Gastrocnemius medialis (tissue), 4 donors: ENCODE data around the gene ATP10D. TPM values are rescaled to one million over a fixed set of nuclear protein-coding genes. Genes with fewer than 3 reads are reported as not detected.
A peak's percentile ranks its signal among the peaks of the same experiment; 100 is the strongest.

ENCODE experiments used
- ATAC-seq, 2 donors: fragments of 150-250 bp; one replicate each; pipeline ENCODE4 v1.9.1; 2016
- DNase-seq, 2 donors: peaks; one replicate each; pipeline ENCODE4 v3.0.0-alpha.2; 2019
- H3K27ac ChIP-seq, 4 donors: fragments of 200-600 bp; sonication (generic); 1 replicate in 1 of 4; 2 replicates in 3 of 4; pipeline ENCODE4 v1.5.1; 2016 to 2018; ENCODE audit warnings: mild to moderate bottlenecking in 2 of 4, moderate library complexity in 1 of 4
- H3K27me3 ChIP-seq, 3 donors: fragments of 200-600 bp; sonication (generic) in 2 of 3; 1 replicate in 1 of 3; 2 replicates in 2 of 3; pipeline versions ENCODE4 v1.5.1 to v1.6.0; 2016 to 2019; ENCODE audit warnings: mild to moderate bottlenecking in 1 of 3, moderate library complexity in 1 of 3
- H3K36me3 ChIP-seq, 2 donors: fragments of 200-600 bp; sonication (generic) in 1 of 2; one replicate each; pipeline ENCODE4 v1.5.1; 2017 to 2018
- H3K4me1 ChIP-seq, 2 donors: fragments of 200-600 bp; sonication (generic) in 1 of 2; one replicate each; pipeline ENCODE4 v1.5.1; 2016 to 2017; ENCODE audit warnings: mild to moderate bottlenecking in 2 of 2
- H3K4me3 ChIP-seq, 4 donors: fragments of 200-600 bp; sonication (generic) in 3 of 4; 1 replicate in 1 of 4; 2 replicates in 3 of 4; pipeline ENCODE4 v1.5.1; 2016 to 2019; ENCODE audit warnings: mild to moderate bottlenecking in 2 of 4
- H3K9me3 ChIP-seq, 3 donors: fragments of 200-600 bp; sonication (generic) in 2 of 3; 1 replicate in 1 of 3; 2 replicates in 2 of 3; pipeline ENCODE4 v1.5.1; 2016 to 2019
- POLR2A ChIP-seq, 2 donors: fragments of 450-650 bp; IDR thresholded peaks; one replicate each; pipeline ENCODE4 v1.6.1; 2017; ENCODE audit warnings: antibody characterized with exemption in 2 of 2, mild to moderate bottlenecking in 2 of 2, moderate library complexity in 2 of 2
- in situ Hi-C, 4 donors: fragments of 200-750 bp; cut with MboI; loops; one replicate each; pipeline versions ENCODE4 v1.15.0 to v1.8.0; 2017; ENCODE audit warnings: low sequenced_read_pairs in 4 of 4
- intact Hi-C: fragments of 100-400 bp; cut with DNase I; formaldehyde crosslinking; loops from one replicate; pipeline ENCODE4 v1.15.1; 2023; ENCODE audit warnings: low total_unique reads
- total RNA-seq, 4 donors: library from RNA; depleted of rRNA; stranded (reverse); fragments of >200 nt; gene quantifications; one replicate each; pipeline versions ENCODE4 v1.1.0 to v1.2.3, GENCODE V29; 2016
- TF ChIP-seq, protein P1 (sequence below), 5 experiments: fragments of 450-650 bp in 3 of 5; fragments of 200-600 bp in 2 of 5; sonication (generic) in 2 of 5; IDR thresholded peaks in 4 of 5; conservative IDR thresholded peaks in 1 of 5; 1 replicate in 4 of 5; 2 replicates in 1 of 5; pipeline ENCODE4 v1.5.1; 2016 to 2019; ENCODE audit warnings: antibody characterized with exemption in 5 of 5, mild to moderate bottlenecking in 3 of 5, moderate library complexity in 3 of 5

Gene ATP10D
- total RNA-seq, 4 donors from 2014 or later, result 1.5 to 3.2 (median 2.8) TPM

DNA sequence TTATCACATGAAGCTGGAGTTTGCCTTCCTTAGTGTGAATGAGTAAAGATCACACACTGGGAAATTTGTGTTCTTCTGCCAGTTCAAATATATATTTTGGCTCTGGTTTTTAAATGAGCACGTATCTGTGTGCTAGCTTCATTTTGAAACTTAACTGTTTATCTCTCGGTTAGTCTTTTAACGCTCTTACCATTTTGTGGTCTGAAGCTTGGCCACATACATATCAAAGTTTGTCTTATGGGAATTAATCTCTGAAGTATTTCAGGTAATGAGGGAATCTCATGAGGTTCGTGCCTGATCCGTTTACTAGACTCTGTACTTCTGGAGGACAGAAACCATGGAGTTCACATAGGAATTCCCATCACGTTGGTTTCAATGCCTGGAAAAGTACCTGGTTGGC is 13.8 kb downstream of the ATP10D start:
- H3K27ac ChIP-seq, result peak overlapping the region in 1 of 4 donors; percentile 16
- in situ Hi-C loops, result no loop called here
- intact Hi-C loops, result no loop called here
- H3K9me3 ChIP-seq, result no peaks in the 10 kb centered on the region
- no peaks in the 10 kb centered on the region for H3K4me1 ChIP-seq
- TF ChIP-seq POLR2A (IDR thresholded peaks at IDR 0.05), result no peak
- TF ChIP-seq, protein P1, sequence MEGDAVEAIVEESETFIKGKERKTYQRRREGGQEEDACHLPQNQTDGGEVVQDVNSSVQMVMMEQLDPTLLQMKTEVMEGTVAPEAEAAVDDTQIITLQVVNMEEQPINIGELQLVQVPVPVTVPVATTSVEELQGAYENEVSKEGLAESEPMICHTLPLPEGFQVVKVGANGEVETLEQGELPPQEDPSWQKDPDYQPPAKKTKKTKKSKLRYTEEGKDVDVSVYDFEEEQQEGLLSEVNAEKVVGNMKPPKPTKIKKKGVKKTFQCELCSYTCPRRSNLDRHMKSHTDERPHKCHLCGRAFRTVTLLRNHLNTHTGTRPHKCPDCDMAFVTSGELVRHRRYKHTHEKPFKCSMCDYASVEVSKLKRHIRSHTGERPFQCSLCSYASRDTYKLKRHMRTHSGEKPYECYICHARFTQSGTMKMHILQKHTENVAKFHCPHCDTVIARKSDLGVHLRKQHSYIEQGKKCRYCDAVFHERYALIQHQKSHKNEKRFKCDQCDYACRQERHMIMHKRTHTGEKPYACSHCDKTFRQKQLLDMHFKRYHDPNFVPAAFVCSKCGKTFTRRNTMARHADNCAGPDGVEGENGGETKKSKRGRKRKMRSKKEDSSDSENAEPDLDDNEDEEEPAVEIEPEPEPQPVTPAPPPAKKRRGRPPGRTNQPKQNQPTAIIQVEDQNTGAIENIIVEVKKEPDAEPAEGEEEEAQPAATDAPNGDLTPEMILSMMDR (IDR thresholded peaks at IDR 0.05 in 4 of 5, conservative IDR thresholded peaks at IDR 0.05 in 1 of 5), result no peak
- ATAC-seq (no peak), DNase-seq (no peak)
- no peak overlapping the region for H3K4me3 ChIP-seq
- H3K27me3 ChIP-seq, result no peaks in the 10 kb centered on the region
- H3K36me3 ChIP-seq, result no peaks in the 10 kb centered on the region

DNA sequence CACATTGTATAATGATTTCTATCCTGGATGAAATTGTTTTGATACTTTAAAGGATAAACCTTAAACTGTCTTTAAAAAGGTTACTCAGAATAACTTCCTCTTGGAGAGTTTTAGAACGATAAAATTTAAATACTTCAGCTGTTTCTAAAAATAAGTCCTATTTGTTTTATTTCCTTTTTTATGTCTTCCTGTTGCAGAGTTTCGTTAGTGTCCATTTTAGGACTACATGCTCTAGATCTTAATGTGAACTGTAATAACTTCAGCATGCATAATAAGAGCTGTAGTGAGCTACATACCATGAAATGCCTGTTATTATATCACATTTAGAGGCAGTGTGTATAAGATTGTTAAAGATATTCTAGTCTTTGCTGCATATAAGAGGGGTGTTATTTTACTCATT is 14.6 kb downstream of the ATP10D start:
- Histone ChIP-seq H3K36me3 (no peaks in the 10 kb centered on the region), H3K27me3 (no peaks in the 10 kb centered on the region), H3K4me1 (no peaks in the 10 kb centered on the region), H3K27ac (peak overlapping the region in 1 of 4 donors; percentile 45), H3K4me3 (no peak overlapping the region), H3K9me3 (no peaks in the 10 kb centered on the region)
- ATAC-seq (no peak), DNase-seq (no peak)
- no peak for TF ChIP-seq POLR2A (IDR thresholded peaks at IDR 0.05)
- TF ChIP-seq, protein P1 (IDR thresholded peaks at IDR 0.05 in 4 of 5, conservative IDR thresholded peaks at IDR 0.05 in 1 of 5), result no peak
- intact Hi-C loops, result no loop called here
- in situ Hi-C loops, result no loop called here

DNA sequence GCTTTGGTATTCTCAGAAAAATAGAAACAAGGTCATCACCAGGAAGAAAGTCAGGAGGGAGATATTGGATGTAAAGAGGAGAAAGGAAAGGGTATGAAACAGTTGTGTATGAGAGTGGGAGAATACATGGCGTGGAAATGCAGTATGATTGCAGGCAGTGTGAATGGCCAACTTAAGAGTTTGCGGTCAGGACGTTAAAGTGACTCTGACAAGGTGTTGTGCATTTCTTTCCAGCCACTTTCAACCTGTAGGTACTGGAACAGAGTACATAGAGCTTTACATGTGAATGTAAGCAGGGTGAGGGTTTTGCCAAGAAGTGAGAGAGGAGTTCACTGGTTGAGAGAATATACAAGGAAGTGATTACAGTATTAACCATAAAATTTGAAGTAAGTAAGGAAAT is 15.7 kb downstream of the ATP10D start:
- TF ChIP-seq POLR2A (IDR thresholded peaks at IDR 0.05), result no peak
- TF ChIP-seq, protein P1 (IDR thresholded peaks at IDR 0.05 in 4 of 5, conservative IDR thresholded peaks at IDR 0.05 in 1 of 5), result no peak
- Histone ChIP-seq H3K4me3 (no peak overlapping the region), H3K9me3 (no peaks in the 10 kb centered on the region), H3K27me3 (no peaks in the 10 kb centered on the region), H3K36me3 (no peaks in the 10 kb centered on the region), H3K27ac (no peak overlapping the region), H3K4me1 (no peaks in the 10 kb centered on the region)
- DNase-seq (no peak), ATAC-seq (no peak)
- in situ Hi-C loops (no loop called here), intact Hi-C loops (no loop called here)

DNA sequence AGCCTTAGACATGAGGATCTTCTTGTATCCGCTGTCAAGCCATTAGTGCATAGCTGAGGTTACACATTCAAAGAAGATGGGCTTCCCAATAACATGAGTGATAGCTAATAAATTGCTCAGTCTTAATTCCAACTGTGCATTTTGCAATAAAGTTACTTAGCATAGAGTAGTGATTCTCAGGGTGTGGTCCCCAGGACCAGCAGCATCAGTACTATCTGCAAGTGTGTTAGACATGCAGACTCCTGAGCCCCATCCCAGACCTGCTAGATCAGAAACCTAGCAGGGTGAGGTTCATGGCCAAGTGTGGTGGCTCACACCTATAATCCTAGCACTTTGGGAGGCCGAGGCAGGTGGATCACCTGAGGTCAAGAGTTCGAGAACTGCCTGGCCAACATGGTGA is 20.1 kb downstream of the ATP10D start:
- no peak for TF ChIP-seq POLR2A (IDR thresholded peaks at IDR 0.05)
- TF ChIP-seq, protein P1 (IDR thresholded peaks at IDR 0.05 in 4 of 5, conservative IDR thresholded peaks at IDR 0.05 in 1 of 5), result no peak
- in situ Hi-C loops, result no loop called here

DNA sequence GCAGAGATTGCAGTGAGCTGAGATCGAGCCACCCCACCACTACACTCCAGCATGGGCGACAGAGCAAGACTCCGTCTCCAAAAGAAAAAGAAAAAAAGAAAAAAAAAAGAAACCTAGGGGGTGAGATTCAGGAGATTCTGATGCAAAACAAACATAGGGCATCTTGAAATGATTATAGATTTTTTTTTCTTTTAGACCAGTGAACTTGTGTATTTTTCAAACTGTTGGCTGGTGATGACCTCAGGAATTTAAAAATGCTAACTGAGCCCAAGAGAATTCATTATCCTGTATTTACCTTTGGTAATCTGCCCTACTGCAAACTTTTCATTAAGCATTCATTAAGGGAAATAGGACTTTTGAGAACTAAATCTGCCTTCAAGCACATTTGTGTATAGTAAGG is 20.6 kb downstream of the ATP10D start:
- ATAC-seq, result no peak
- H3K27ac ChIP-seq, result no peak overlapping the region

More for the DNA sequence above, 20.1 kb downstream of the ATP10D start:
- DNase-seq, result no peak
- Histone ChIP-seq H3K27me3 (no peaks in the 10 kb centered on the region), H3K36me3 (no peaks in the 10 kb centered on the region), H3K4me3 (no peak overlapping the region), H3K9me3 (no peaks in the 10 kb centered on the region), H3K4me1 (peaks cover 0 to under 1% of the 10 kb centered on the region in 2 donors), H3K27ac (no peak overlapping the region)
- no peak for ATAC-seq
- intact Hi-C loops, result no loop called here

More for the DNA sequence above, 20.6 kb downstream of the ATP10D start:
- no peaks in the 10 kb centered on the region for H3K9me3 ChIP-seq
- intact Hi-C loops, result no loop called here
- no peaks in the 10 kb centered on the region for H3K36me3 ChIP-seq
- H3K4me1 ChIP-seq, result peaks cover 0 to 4% of the 10 kb centered on the region in 2 donors
- DNase-seq, result no peak
- H3K27me3 ChIP-seq, result no peaks in the 10 kb centered on the region
- no peak for TF ChIP-seq POLR2A (IDR thresholded peaks at IDR 0.05)
- TF ChIP-seq, protein P1 (IDR thresholded peaks at IDR 0.05 in 4 of 5, conservative IDR thresholded peaks at IDR 0.05 in 1 of 5), result no peak
- H3K4me3 ChIP-seq, result no peak overlapping the region
- in situ Hi-C loops, result no loop called here
